Sigmoid colon (tissue), 7 donors: Measurements from ENCODE around the gene SSC4D. TPM values are rescaled to one million over a fixed set of nuclear protein-coding genes. Genes with fewer than 3 reads are reported as not detected.

ENCODE experiments used
- DNase-seq: peaks from one replicate; pipeline ENCODE4 v3.0.0-alpha.2; 2019
- H3K27ac ChIP-seq, 4 donors: fragments of 200-600 bp; sonication (generic); one replicate each; pipeline ENCODE4 v1.5.1; 2016 to 2019; ENCODE audit warnings: mild to moderate bottlenecking in 1 of 4
- H3K27me3 ChIP-seq, 3 donors: fragments of 200-600 bp; sonication (generic); one replicate each; pipeline ENCODE4 v1.5.1; 2019; ENCODE audit warnings: mild to moderate bottlenecking in 1 of 3
- H3K36me3 ChIP-seq, 4 donors: fragments of 200-600 bp; sonication (generic); one replicate each; pipeline ENCODE4 v1.5.1; 2016 to 2019
- H3K4me1 ChIP-seq, 4 donors: fragments of 200-600 bp; sonication (generic); one replicate each; pipeline ENCODE4 v1.5.1; 2017 to 2019
- H3K4me3 ChIP-seq, 4 donors: fragments of 200-600 bp; sonication (generic); one replicate each; pipeline ENCODE4 v1.5.1; 2017 to 2019; ENCODE audit warnings: mild to moderate bottlenecking in 2 of 4, moderate library complexity in 1 of 4
- H3K9me3 ChIP-seq, 4 donors: fragments of 200-600 bp in 3 of 4; sonication (generic) in 3 of 4; one replicate each; pipeline versions ENCODE4 v1.5.1 to v1.6.1; 2013 to 2019
- CTCF ChIP-seq, 4 experiments: fragments of 450-650 bp in 3 of 4; fragments of 200-600 bp in 1 of 4; IDR thresholded peaks; one replicate each; pipeline ENCODE4 v1.5.1; 2016 to 2019; ENCODE audit warnings: antibody characterized with exemption in 4 of 4, mild to moderate bottlenecking in 3 of 4, moderate library complexity in 2 of 4
- EP300 ChIP-seq, 4 donors: sonication (generic); formaldehyde crosslinking; IDR thresholded peaks; one replicate each; pipeline ENCODE4 v1.6.1; 2017; ENCODE audit warnings: antibody characterized with exemption in 4 of 4
- POLR2A ChIP-seq, 2 donors: fragments of 450-650 bp; IDR thresholded peaks; one replicate each; pipeline ENCODE4 v1.6.1; 2016; ENCODE audit warnings: antibody characterized with exemption in 2 of 2, mild to moderate bottlenecking in 2 of 2, moderate library complexity in 2 of 2
- POLR2AphosphoS5 ChIP-seq, 4 donors: sonication (generic); formaldehyde crosslinking; IDR thresholded peaks; one replicate each; pipeline ENCODE4 v1.6.1; 2017; ENCODE audit warnings: antibody characterized with exemption in 4 of 4
- WGBS, 2 donors: extraction: QIAGEN DNeasy Blood & Tissue Kit; methylation state at CpG; one replicate each; pipeline ENCODE4 v1.1.7; 2013; 5-methylcytosine and 5-hydroxymethylcytosine counted together
- intact Hi-C: fragments of 100-400 bp; cut with DNase I; formaldehyde crosslinking; loops from one replicate; pipeline ENCODE4 v1.15.1; 2023
- polyA plus RNA-seq, 3 donors: library from polyadenylated mRNA; stranded (reverse); fragments of 200-250 nt; gene quantifications; one replicate each; pipeline ENCODE4 v1.2.3, GENCODE V29; 2013
- total RNA-seq, 4 donors: library from RNA; depleted of rRNA; stranded (reverse); fragments of >200 nt; gene quantifications; one replicate each; pipeline ENCODE4 v1.1.0, GENCODE V29; 2016
- donor health status: healthy with polysubstance abuse.
- donor health status: Bipolar disorder and iron deficiency.
- donor health status: healthy.

Gene SSC4D
- total and polyA plus RNA-seq, 7 donors: 0.47 to 3.6 (median 0.93) TPM; not detected in 3

DNA sequence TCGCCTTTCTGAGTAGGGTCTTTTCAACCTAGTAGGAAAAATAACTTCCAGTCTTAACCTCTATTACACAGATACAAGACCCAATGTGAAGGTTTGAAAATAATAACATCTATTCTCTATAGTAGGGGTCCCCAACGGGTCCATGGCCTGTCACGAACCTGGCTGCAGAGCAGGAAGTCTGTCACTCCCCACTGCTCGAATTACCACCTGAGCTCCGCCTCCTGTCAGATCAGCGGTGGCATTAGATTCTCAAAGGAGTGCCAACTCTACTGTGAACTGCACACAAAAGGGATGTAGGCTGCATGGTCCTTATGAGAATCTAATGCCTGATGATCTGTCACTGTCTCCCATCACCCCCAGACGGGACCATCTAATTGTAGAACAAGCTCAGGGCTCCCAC lies 58.1 kb downstream of the SSC4D start:
- 78 to 88% methylated on average over 7 of the region's 7 CpGs for WGBS, 2 donors
- peak overlapping the region in 2 of 4 donors; percentile 32 to 71 for H3K27ac ChIP-seq
- DNase-seq: peak; percentile 21
- no peaks in the 10 kb centered on the region for H3K27me3 ChIP-seq
- intact Hi-C loops: no loop called here
- H3K4me1 ChIP-seq: peaks cover 0 to 72% (median 50%) of the 10 kb centered on the region in 4 donors
- TF ChIP-seq POLR2A (IDR thresholded peaks at IDR 0.05) (no peak), CTCF (IDR thresholded peaks at IDR 0.05) (no peak), POLR2AphosphoS5 (IDR thresholded peaks at IDR 0.05) (no peak), EP300 (IDR thresholded peaks at IDR 0.05) (no peak)
- H3K4me3 ChIP-seq: no peak overlapping the region
- no peaks in the 10 kb centered on the region for H3K9me3 ChIP-seq
- peaks cover 4 to 33% (median 8%) of the 10 kb centered on the region in 4 donors for H3K36me3 ChIP-seq

- peaks cover 0 to 54% (median 32%) of the 10 kb centered on the region in 4 donors for H3K4me1 ChIP-seq
- no peak overlapping the region for H3K27ac ChIP-seq
- TF ChIP-seq CTCF (IDR thresholded peaks at IDR 0.05) (no peak), POLR2A (IDR thresholded peaks at IDR 0.05) (no peak), EP300 (IDR thresholded peaks at IDR 0.05) (no peak), POLR2AphosphoS5 (IDR thresholded peaks at IDR 0.05) (no peak)
- H3K9me3 ChIP-seq: no peaks in the 10 kb centered on the region
- intact Hi-C loops: no loop called here
- no peak for DNase-seq
- H3K4me3 ChIP-seq: no peak overlapping the region
- no peaks in the 10 kb centered on the region for H3K27me3 ChIP-seq
- 69 to 89% methylated on average over 8 of the region's 8 CpGs for WGBS, 2 donors
- peaks cover 8 to 48% (median 21%) of the 10 kb centered on the region in 4 donors for H3K36me3 ChIP-seq
These were observed 60.1 kb downstream of the SSC4D start for GRCh38 chr7:76349313-76349885.

DNA sequence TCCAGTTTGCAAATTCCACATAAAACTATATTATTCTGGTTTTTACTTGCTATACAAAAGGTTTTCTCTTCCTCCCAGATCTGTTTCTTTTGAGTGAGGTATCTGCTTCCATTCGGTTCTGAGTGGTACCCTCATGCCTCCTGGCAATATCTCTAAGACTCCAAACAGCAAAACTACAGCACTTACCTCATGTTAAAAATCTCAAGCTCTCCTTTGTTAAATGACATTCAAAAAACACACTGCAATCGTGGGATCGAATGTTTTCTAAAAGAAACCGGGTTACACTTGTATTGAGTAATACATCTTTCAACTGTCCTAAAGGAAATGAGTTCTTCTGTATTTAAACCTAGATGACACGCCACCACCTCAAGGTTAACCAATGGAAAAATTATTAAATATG lies 61.8 kb downstream of the SSC4D start:
- H3K36me3 ChIP-seq: peaks cover 16 to 60% (median 30%) of the 10 kb centered on the region in 4 donors
- peaks cover 0 to 45% (median 20%) of the 10 kb centered on the region in 4 donors for H3K4me1 ChIP-seq
- intact Hi-C loops: no loop called here
- no peak overlapping the region for H3K27ac ChIP-seq
- H3K9me3 ChIP-seq: no peaks in the 10 kb centered on the region
- TF ChIP-seq EP300 (IDR thresholded peaks at IDR 0.05) (no peak), POLR2AphosphoS5 (IDR thresholded peaks at IDR 0.05) (no peak), POLR2A (IDR thresholded peaks at IDR 0.05) (no peak), CTCF (IDR thresholded peaks at IDR 0.05) (no peak)
- no peak for DNase-seq
- no peak overlapping the region for H3K4me3 ChIP-seq
- WGBS, 2 donors: 78 to 79% methylated on average over 5 of the region's 5 CpGs
- H3K27me3 ChIP-seq: no peaks in the 10 kb centered on the region

DNA sequence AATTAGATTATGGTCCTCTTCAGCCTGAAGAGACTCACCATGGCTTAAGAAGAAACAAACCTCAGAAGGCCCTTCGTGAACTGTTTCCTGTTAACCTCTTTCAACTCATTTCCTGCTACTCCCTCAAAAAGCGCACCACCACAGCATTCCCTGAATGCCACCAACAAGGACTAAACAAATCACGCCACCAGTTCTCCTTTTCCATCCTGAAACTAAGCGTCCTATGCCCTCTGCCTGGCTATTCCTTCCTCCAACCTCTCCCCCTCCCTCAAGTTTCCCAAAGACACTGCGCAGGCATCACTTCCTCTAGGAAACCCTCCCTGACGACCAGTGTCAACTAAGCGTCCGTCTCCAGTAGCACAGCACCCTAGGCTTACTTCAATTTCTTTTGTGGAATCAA lies 62.7 kb downstream of the SSC4D start:
- H3K4me1 ChIP-seq: peaks cover 0 to 42% (median 17%) of the 10 kb centered on the region in 4 donors
- no peak for TF ChIP-seq POLR2A (IDR thresholded peaks at IDR 0.05)
- TF ChIP-seq CTCF (IDR thresholded peaks at IDR 0.05): no peak
- no peak for TF ChIP-seq POLR2AphosphoS5 (IDR thresholded peaks at IDR 0.05)
- TF ChIP-seq EP300 (IDR thresholded peaks at IDR 0.05): no peak
- no peak overlapping the region for H3K27ac ChIP-seq
- no peak overlapping the region for H3K4me3 ChIP-seq
- peaks cover 16 to 60% (median 30%) of the 10 kb centered on the region in 4 donors for H3K36me3 ChIP-seq
- no peaks in the 10 kb centered on the region for H3K9me3 ChIP-seq
- intact Hi-C loops: no loop called here
- WGBS, 2 donors: 70 to 72% methylated on average over 8 of the region's 8 CpGs
- no peaks in the 10 kb centered on the region for H3K27me3 ChIP-seq
- peak; percentile 52 for DNase-seq

DNA sequence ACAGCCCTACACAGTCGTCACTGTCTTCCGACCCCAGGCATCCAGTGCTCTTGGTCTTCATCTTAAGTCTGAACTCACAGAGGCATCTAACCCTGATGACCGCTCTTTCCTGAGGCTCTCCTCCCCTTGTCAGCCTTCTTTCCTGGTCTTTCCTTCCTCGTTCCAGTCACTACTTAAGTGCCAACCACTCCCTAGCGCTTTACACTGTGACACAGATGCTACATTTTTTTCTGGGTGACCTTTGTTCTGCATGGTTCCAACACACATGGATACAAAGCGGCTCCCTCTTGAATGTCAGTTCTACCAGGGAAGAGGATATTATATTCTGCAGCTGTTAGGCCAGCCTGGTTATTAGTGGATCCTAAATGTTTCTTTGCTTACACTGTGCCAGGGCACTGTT lies 63.4 kb downstream of the SSC4D start:
- Histone ChIP-seq H3K9me3 (no peaks in the 10 kb centered on the region), H3K36me3 (peaks cover 16 to 60% (median 30%) of the 10 kb centered on the region in 4 donors), H3K4me1 (peaks cover 0 to 45% (median 18%) of the 10 kb centered on the region in 4 donors), H3K27ac (no peak overlapping the region), H3K27me3 (no peaks in the 10 kb centered on the region), H3K4me3 (no peak overlapping the region)
- TF ChIP-seq EP300 (IDR thresholded peaks at IDR 0.05) (no peak), CTCF (IDR thresholded peaks at IDR 0.05) (no peak), POLR2AphosphoS5 (IDR thresholded peaks at IDR 0.05) (no peak)
- intact Hi-C loops: no loop called here
- 18 to 76% methylated on average over 6 of the region's 6 CpGs for WGBS, 2 donors
- peak; percentile 11 for DNase-seq
